Measurements from ENCODE around the gene TGFBI.

- TF ChIP-seq, protein P1, sequence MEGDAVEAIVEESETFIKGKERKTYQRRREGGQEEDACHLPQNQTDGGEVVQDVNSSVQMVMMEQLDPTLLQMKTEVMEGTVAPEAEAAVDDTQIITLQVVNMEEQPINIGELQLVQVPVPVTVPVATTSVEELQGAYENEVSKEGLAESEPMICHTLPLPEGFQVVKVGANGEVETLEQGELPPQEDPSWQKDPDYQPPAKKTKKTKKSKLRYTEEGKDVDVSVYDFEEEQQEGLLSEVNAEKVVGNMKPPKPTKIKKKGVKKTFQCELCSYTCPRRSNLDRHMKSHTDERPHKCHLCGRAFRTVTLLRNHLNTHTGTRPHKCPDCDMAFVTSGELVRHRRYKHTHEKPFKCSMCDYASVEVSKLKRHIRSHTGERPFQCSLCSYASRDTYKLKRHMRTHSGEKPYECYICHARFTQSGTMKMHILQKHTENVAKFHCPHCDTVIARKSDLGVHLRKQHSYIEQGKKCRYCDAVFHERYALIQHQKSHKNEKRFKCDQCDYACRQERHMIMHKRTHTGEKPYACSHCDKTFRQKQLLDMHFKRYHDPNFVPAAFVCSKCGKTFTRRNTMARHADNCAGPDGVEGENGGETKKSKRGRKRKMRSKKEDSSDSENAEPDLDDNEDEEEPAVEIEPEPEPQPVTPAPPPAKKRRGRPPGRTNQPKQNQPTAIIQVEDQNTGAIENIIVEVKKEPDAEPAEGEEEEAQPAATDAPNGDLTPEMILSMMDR (IDR thresholded peaks at IDR 0.05; ENCODE audit: insufficient read depth, low read length, poor library complexity, severe bottlenecking) = no peak
- TF ChIP-seq EZH2phosphoT487 (conservative IDR thresholded peaks at IDR 0.05; ENCODE audit: low read length) = no peak
Measured at GRCh38 chr5:135990528-135991255, 38.1 kb upstream of the TGFBI start.

Measured in SU-DHL-6 (cell line).